Heart left ventricle (tissue), 13 donors: ENCODE results near the gene URB2.

Source experiments
- POLR2A ChIP-seq, 2 donors: fragments of 450-650 bp; IDR thresholded peaks; one replicate each; pipeline ENCODE4 v1.6.1; 2017; ENCODE audit warnings: antibody characterized with exemption in 2 of 2, mild to moderate bottlenecking in 2 of 2, moderate library complexity in 2 of 2
- TF ChIP-seq, protein P1 (sequence below), 12 donors: fragments of 200-600 bp; sonication (generic) in 4 of 12; IDR thresholded peaks; one replicate each; pipeline versions ENCODE4 v1.5.0 to v1.8.0; 2018 to 2022; ENCODE audit warnings: antibody characterized with exemption in 12 of 12, mild to moderate bottlenecking in 5 of 12
- donor health status: ischemic (EF 13 %, LVEDD 7.1; RV severe dilation, severe dysfunction).
- donor health status: DM: no; HTN: yes; CAD: no.
- donor health status: DM: no; HTN: no; CAD: no.
- donor health status: ischemic (EF 25% LVEDD 6.9; RV normal size, moderate dysfunction).
- donor health status: ischemic (EF 25% LVEDD 5.7; RV mildly dilated, moderate dysfunction).
- donor health status: ischemic (EF 35%, LVEDD 5.7; RV mildly dilated, moderate dysfunction).
- donor health status: nonischemic (EF 11% LVEDD 7.7; RV severe dilation, severe dysfunction).
- donor health status: DM: yes; HTN: yes; CAD: no.
- donor health status: PGD.
- donor health status: ischemic (EF 29% LVEDD 5.4; RV normal size, mild dysfunction).
- donor health status: nonischemic (EF 23%, LVEDD 6.1; RV moderate dilation, normal function).

DNA sequence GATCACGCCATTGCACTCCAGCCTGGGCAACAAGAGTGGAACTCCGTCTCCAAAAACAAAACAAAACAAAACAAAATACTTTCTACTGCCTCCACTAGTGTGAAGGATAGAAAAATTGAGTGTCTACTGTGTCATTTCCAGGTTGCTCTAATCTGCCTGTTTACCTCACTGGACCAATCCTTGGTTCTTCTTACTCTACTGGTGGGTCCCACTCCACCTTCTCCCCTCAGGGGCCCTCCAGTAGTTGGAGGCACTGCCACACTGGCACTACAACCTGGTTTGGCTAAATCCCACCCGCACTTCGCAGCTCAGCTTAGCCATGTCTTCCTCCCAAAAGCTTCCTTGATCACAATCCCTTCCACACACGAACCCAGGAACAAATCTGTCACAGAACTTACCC, 2.8 kb upstream of the URB2 start:
- TF ChIP-seq, protein P1, sequence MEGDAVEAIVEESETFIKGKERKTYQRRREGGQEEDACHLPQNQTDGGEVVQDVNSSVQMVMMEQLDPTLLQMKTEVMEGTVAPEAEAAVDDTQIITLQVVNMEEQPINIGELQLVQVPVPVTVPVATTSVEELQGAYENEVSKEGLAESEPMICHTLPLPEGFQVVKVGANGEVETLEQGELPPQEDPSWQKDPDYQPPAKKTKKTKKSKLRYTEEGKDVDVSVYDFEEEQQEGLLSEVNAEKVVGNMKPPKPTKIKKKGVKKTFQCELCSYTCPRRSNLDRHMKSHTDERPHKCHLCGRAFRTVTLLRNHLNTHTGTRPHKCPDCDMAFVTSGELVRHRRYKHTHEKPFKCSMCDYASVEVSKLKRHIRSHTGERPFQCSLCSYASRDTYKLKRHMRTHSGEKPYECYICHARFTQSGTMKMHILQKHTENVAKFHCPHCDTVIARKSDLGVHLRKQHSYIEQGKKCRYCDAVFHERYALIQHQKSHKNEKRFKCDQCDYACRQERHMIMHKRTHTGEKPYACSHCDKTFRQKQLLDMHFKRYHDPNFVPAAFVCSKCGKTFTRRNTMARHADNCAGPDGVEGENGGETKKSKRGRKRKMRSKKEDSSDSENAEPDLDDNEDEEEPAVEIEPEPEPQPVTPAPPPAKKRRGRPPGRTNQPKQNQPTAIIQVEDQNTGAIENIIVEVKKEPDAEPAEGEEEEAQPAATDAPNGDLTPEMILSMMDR (IDR thresholded peaks at IDR 0.05), result no peak
- no peak for TF ChIP-seq POLR2A (IDR thresholded peaks at IDR 0.05)
